H1 (cell line): ENCODE measurements around the gene ASTN2. TPM values are rescaled to one million over a fixed set of nuclear protein-coding genes. Genes with fewer than 3 reads are reported as not detected.

Source experiments
- CTCF ChIA-PET: fragments of 300-600 bp; sonication (Branson Sonifier 250); formaldehyde crosslinking; loops from one replicate; lab custom pipeline; 2021; ENCODE audit not compliant: partially characterized antibody; lab: Charles Lee
- POLR2A ChIA-PET: fragments of 300-600 bp; sonication (Branson Sonifier 250); formaldehyde crosslinking; loops from one replicate; lab custom pipeline; 2021; ENCODE audit warnings: inconsistent platforms; ENCODE audit not compliant: partially characterized antibody; lab: Charles Lee
- DNase-seq, 2 experiments: peaks; one replicate each; pipeline versions ENCODE4 v3.0.0 to v3.0.0-alpha.2; 2010 to 2022; ENCODE audit warnings: low spot score in 2 of 2, low read depth in 1 of 2, mixed read lengths in 1 of 2
- FAIRE-seq: peaks from 2 replicates; lab custom pipeline; 2011; peaks lifted over from hg19 to GRCh38; lab: Jason Lieb, UNC
- H2AFZ ChIP-seq: 2 replicates; pipeline ENCODE4 v1.8.1; 2012; ENCODE audit warnings: low read length, inconsistent platforms
- H2AK5ac ChIP-seq: 2 replicates; pipeline ENCODE4 v1.6.1; 2013; ENCODE audit warnings: low read depth, low read length
- H2BK120ac ChIP-seq: replicated peaks from 2 replicates; pipeline ENCODE3; 2013; ENCODE audit warnings: low read depth, low read length, inconsistent platforms
- H2BK12ac ChIP-seq: 2 replicates; pipeline ENCODE4 v1.6.1; 2013; ENCODE audit warnings: low read depth, low read length
- H2BK15ac ChIP-seq: 2 replicates; pipeline ENCODE4 v1.6.1; 2013; ENCODE audit warnings: low read length
- H2BK20ac ChIP-seq: 2 replicates; pipeline ENCODE4 v1.6.1; 2013; ENCODE audit warnings: low read length
- H2BK5ac ChIP-seq: 2 replicates; pipeline ENCODE4 v1.6.1; 2013; ENCODE audit warnings: low read depth, low read length
- H3K14ac ChIP-seq: 2 replicates; pipeline ENCODE4 v1.6.1; 2013; ENCODE audit warnings: inconsistent platforms; ENCODE audit not compliant: insufficient read length
- H3K18ac ChIP-seq: 2 replicates; pipeline ENCODE4 v1.6.1; 2013; ENCODE audit warnings: low read length; ENCODE audit errors: extremely low read depth
- H3K23ac ChIP-seq: 2 replicates; pipeline ENCODE4 v1.6.1; 2013; ENCODE audit warnings: inconsistent platforms; ENCODE audit not compliant: insufficient read length
- H3K23me2 ChIP-seq: 2 replicates; pipeline ENCODE4 v1.6.1; 2013; ENCODE audit warnings: low read depth, low read length
- H3K27ac ChIP-seq: 2 replicates; pipeline ENCODE4 v1.6.1; 2011; ENCODE audit warnings: low read depth, low read length, inconsistent platforms
- H3K27me3 ChIP-seq, 4 experiments: replicated peaks in 1 of 4; 1 replicate in 1 of 4; 2 replicates in 3 of 4; pipeline versions ENCODE4 v1.6.1 to v1.8.1; 2011 to 2013; ENCODE audit warnings: low read length in 3 of 4, mild to moderate bottlenecking in 3 of 4, inconsistent platforms in 2 of 4, mixed read lengths in 2 of 4, moderate library complexity in 1 of 4; ENCODE audit not compliant: control insufficient read depth in 3 of 4, insufficient read depth in 3 of 4; ENCODE audit errors: extremely low read depth in 1 of 4
- H3K36me3 ChIP-seq, 4 experiments: 2 replicates each; pipeline versions ENCODE4 v1.6.1 to v1.8.1; 2011 to 2013; ENCODE audit warnings: mild to moderate bottlenecking in 4 of 4, low read length in 3 of 4, moderate library complexity in 2 of 4, control low read depth in 1 of 4, inconsistent platforms in 1 of 4; ENCODE audit not compliant: insufficient read depth in 4 of 4, control insufficient read depth in 2 of 4
- H3K4ac ChIP-seq: replicated peaks from 2 replicates; pipeline ENCODE3; 2013; ENCODE audit warnings: low read length, low read depth, mixed read lengths, inconsistent platforms; ENCODE audit not compliant: insufficient read length
- H3K4me1 ChIP-seq, 4 experiments: replicated peaks in 1 of 4; 1 replicate in 1 of 4; 2 replicates in 3 of 4; pipeline versions ENCODE4 v1.6.1 to v1.8.1; 2011 to 2013; ENCODE audit warnings: low read length in 3 of 4, inconsistent platforms in 2 of 4, mixed read lengths in 1 of 4; ENCODE audit not compliant: insufficient read depth in 4 of 4, control insufficient read depth in 3 of 4
- H3K4me2 ChIP-seq, 2 experiments: 2 replicates each; pipeline versions ENCODE4 v1.6.1 to v1.8.1; 2011 to 2013; ENCODE audit warnings: low read depth in 2 of 2, low read length in 2 of 2, control low read depth in 1 of 2, inconsistent platforms in 1 of 2, mild to moderate bottlenecking in 1 of 2; ENCODE audit not compliant: insufficient read depth in 1 of 2
- H3K4me3 ChIP-seq, 4 experiments: fragments of 200-600, 300-600 bp in 1 of 4; sonication (generic), shearing (Covaris generic), sonication (Bioruptor Twin) in 1 of 4; 2 replicates each; pipeline versions ENCODE4 v1.5.1 to v1.8.1; 2011 to 2016; ENCODE audit warnings: low read length in 4 of 4, low read depth in 3 of 4, control low read depth in 2 of 4, inconsistent platforms in 2 of 4, mild to moderate bottlenecking in 2 of 4, mixed read lengths in 1 of 4, moderate library complexity in 1 of 4; ENCODE audit not compliant: insufficient read depth in 2 of 4; ENCODE audit errors: extremely low read depth in 1 of 4
- H3K56ac ChIP-seq: replicated peaks from 2 replicates; pipeline ENCODE3; 2013; ENCODE audit warnings: low read depth, mild to moderate bottlenecking, mixed read lengths, low read length, inconsistent platforms; ENCODE audit not compliant: insufficient read length
- H3K79me1 ChIP-seq: 2 replicates; pipeline ENCODE4 v1.6.1; 2013; ENCODE audit warnings: low read depth, low read length, control low read depth
- H3K79me2 ChIP-seq, 2 experiments: 2 replicates each; pipeline versions ENCODE4 v1.6.1 to v1.8.1; 2012 to 2013; ENCODE audit warnings: low read length in 2 of 2, mild to moderate bottlenecking in 2 of 2, inconsistent platforms in 1 of 2; ENCODE audit not compliant: insufficient read depth in 2 of 2, control insufficient read depth in 1 of 2
- H3K9ac ChIP-seq, 4 experiments: replicated peaks in 1 of 4; 1 replicate in 1 of 4; 2 replicates in 3 of 4; pipeline versions ENCODE4 v1.6.1 to v1.8.1; 2011 to 2013; ENCODE audit warnings: low read depth in 3 of 4, low read length in 3 of 4, control low read depth in 2 of 4, mild to moderate bottlenecking in 2 of 4, moderate library complexity in 2 of 4, inconsistent platforms in 1 of 4; ENCODE audit errors: extremely low read depth in 1 of 4
- H3K9me3 ChIP-seq, 2 experiments: 2 replicates each; pipeline versions ENCODE4 v1.6.1 to v1.8.1; 2012 to 2013; ENCODE audit warnings: mild to moderate bottlenecking in 2 of 2, moderate library complexity in 2 of 2, control low read depth in 1 of 2, inconsistent platforms in 1 of 2, low read depth in 1 of 2, low read length in 1 of 2, mixed read lengths in 1 of 2; ENCODE audit not compliant: insufficient read depth in 2 of 2
- H4K20me1 ChIP-seq, 2 experiments: replicated peaks in 1 of 2; 2 replicates each; pipeline versions ENCODE3 to v1.8.1; 2011 to 2013; ENCODE audit warnings: inconsistent platforms in 2 of 2, low read length in 2 of 2, mild to moderate bottlenecking in 1 of 2; ENCODE audit not compliant: insufficient read depth in 2 of 2, control insufficient read depth in 1 of 2
- H4K5ac ChIP-seq: 2 replicates; pipeline ENCODE4 v1.6.1; 2013; ENCODE audit warnings: low read length, low read depth, mixed read lengths, inconsistent platforms; ENCODE audit not compliant: insufficient read length
- H4K8ac ChIP-seq: 2 replicates; pipeline ENCODE4 v1.8.0; 2013; ENCODE audit warnings: mild to moderate bottlenecking, moderate library complexity, low read length, inconsistent platforms; ENCODE audit not compliant: insufficient read depth; ENCODE audit errors: extremely low read depth
- H4K91ac ChIP-seq: replicated peaks from 2 replicates; pipeline ENCODE3; 2013; ENCODE audit warnings: low read length, mixed read lengths, inconsistent platforms; ENCODE audit not compliant: insufficient read length
- TEAD4 ChIP-seq: IDR thresholded peaks from 2 replicates; pipeline ENCODE4 v1.6.1; 2012; ENCODE audit warnings: low read depth, low read length, inconsistent platforms, mixed read lengths
- WGBS, 2 experiments: shearing (Covaris generic) in 1 of 2; methylation state at CpG; one replicate each; pipeline versions ENCODE4 v1.1.6 to v1.1.7; 2013 to 2015; ENCODE audit warnings: low lambda C conversion rate in 2 of 2, mixed read lengths in 2 of 2, inconsistent platforms in 1 of 2, low coverage in 1 of 2, missing lambda C conversion rate in 1 of 2; ENCODE audit not compliant: insufficient replicate concordance in 2 of 2, insufficient coverage in 1 of 2, insufficient read length in 1 of 2; ENCODE audit errors: extremely low coverage in 1 of 2, missing lambda C conversion rate in 1 of 2; 5-methylcytosine and 5-hydroxymethylcytosine counted together
- polyA plus RNA-seq, 7 experiments: library from polyadenylated mRNA; depleted of rRNA in 3 of 7; stranded (reverse) in 5 of 7; unstranded in 2 of 7; fragments of >200 nt in 5 of 7; fragments of 200-250 nt in 2 of 7; gene quantifications; 1 replicate in 5 of 7; 2 replicates in 1 of 7; 4 replicates in 1 of 7; pipeline versions ENCODE4 v1.2.1 to v1.2.3, GENCODE V29; 2011 to 2013; ENCODE audit warnings: missing spikeins in 2 of 7, mixed read lengths in 2 of 7
- total RNA-seq: library from RNA; stranded (reverse); fragmentation: NEBNext Ultra II Directional; extraction: Animal tissue kit (Norgen Biotek cat#: 25700); gene quantifications from 2 replicates; pipeline ENCODE4 v1.2.1, GENCODE V29; 2021

ASTN2 gene
- total and polyA plus RNA-seq, 2 of the 8 experiments (the other 6 are each of a cell fraction or from before 2014, with no cell fraction given): 8.2 to 13.7 TPM

GRCh38 chr9:117302487-117302886 lies 112.4 kb downstream of the ASTN2 start:
- ChIA-PET POLR2A (no interaction called here), CTCF (interaction anchor here (1.2 to 2.2 kb wide), 3 partner anchors 22 to 246 kb away, joined by 3 to 10 read pairs (median 3); no protein-coding TSS in a partner anchor)
- Histone ChIP-seq H3K56ac (no peak overlapping the region), H4K5ac (no peak overlapping the region), H3K79me1 (no peaks in the 10 kb centered on the region), H4K20me1 (no peaks in the 10 kb centered on the region), H3K36me3 (no peaks in the 10 kb centered on the region), H2AK5ac (no peak overlapping the region), H4K8ac (no peak overlapping the region), H2BK12ac (no peak overlapping the region), H2AFZ (no peak overlapping the region), H4K91ac (no peak overlapping the region), H3K14ac (no peak overlapping the region), H3K4me3 (no peak overlapping the region), H3K4ac (no peak overlapping the region), H3K27me3 (no peaks in the 10 kb centered on the region), H3K4me2 (no peak overlapping the region), H2BK120ac (no peak overlapping the region), H3K79me2 (no peaks in the 10 kb centered on the region), H3K4me1 (peaks cover 0 to 6% (median 0%) of the 10 kb centered on the region in 4 experiments; a peak in 2 of 7 replicates), H3K9me3 (no peaks in the 10 kb centered on the region), H2BK15ac (no peak overlapping the region)
- 76% methylated on average over 2 of the region's 2 CpGs; no CpG with 5 or more reads in 1 of the 2 experiments for WGBS, 2 experiments
- no peak for FAIRE-seq
- TF ChIP-seq TEAD4: no peak
- TF ChIP-seq, all 59 proteins: peak for 0
- H2BK5ac ChIP-seq: no peak overlapping the region
- no peak for DNase-seq
- H3K23ac ChIP-seq: no peak overlapping the region
- no peaks in the 10 kb centered on the region; the same call in 1 of the 2 replicates for H3K23me2 ChIP-seq
- H3K27ac ChIP-seq: no peak overlapping the region
- no peak overlapping the region for H3K9ac ChIP-seq
- H3K18ac ChIP-seq: no peak overlapping the region
- no peak overlapping the region for H2BK20ac ChIP-seq
